Endothelial cell of umbilical vein (primary cell): ENCODE results near the gene DLG1. TPM values are rescaled to one million over a fixed set of nuclear protein-coding genes. Genes with fewer than 3 reads are reported as not detected.

Source experiments
- Bru-seq: library from RNA; stranded (reverse); fragments of 400-500 nt; gene quantifications from one replicate; lab custom pipeline; 2021; lab: Mats Ljungman, UMichigan
- BruChase-seq, 2 experiments: library from RNA; stranded (reverse); fragments of 400-500 nt; gene quantifications; one replicate each; lab custom pipeline; 2021; lab: Mats Ljungman, UMichigan
- BruUV-seq: library from RNA; stranded (reverse); fragments of 400-500 nt; replicated peaks from 2 replicates; lab custom pipeline; 2021; lab: Mats Ljungman, UMichigan
- CTCF ChIA-PET: fragments of 300-600, 350-600 bp; sonication (Branson Sonifier 250); formaldehyde crosslinking; loops from one replicate; lab custom pipeline; 2021; ENCODE audit warnings: antibody characterized with exemption, inconsistent platforms; lab: Charles Lee
- POLR2A ChIA-PET: fragments of 300-600, 350-600 bp; sonication (Branson Sonifier 250); formaldehyde crosslinking; loops from one replicate; lab custom pipeline; 2021; ENCODE audit warnings: antibody characterized with exemption, inconsistent platforms; lab: Charles Lee
- DNase-seq: peaks from one replicate; pipeline ENCODE4 v3.0.0-alpha.2; 2011; ENCODE audit warnings: low read depth, low spot score
- FAIRE-seq: peaks from 2 replicates; lab custom pipeline; 2011; peaks lifted over from hg19 to GRCh38; lab: Jason Lieb, UNC
- H2AFZ ChIP-seq: 2 replicates; pipeline ENCODE4 v1.6.0; 2012; ENCODE audit warnings: low read depth, low read length, control low read depth, inconsistent platforms
- H3K27ac ChIP-seq: 2 replicates; pipeline ENCODE4 v1.5.1; 2011; ENCODE audit warnings: low read depth, mild to moderate bottlenecking, control low read depth, low read length, moderate library complexity; ENCODE audit not compliant: insufficient read depth
- H3K27me3 ChIP-seq, 2 experiments: 2 replicates each; pipeline versions ENCODE4 v1.6.0 to v1.6.1; 2011; ENCODE audit warnings: low read length in 2 of 2, mixed read lengths in 1 of 2; ENCODE audit not compliant: control insufficient read depth in 2 of 2, insufficient read depth in 2 of 2
- H3K36me3 ChIP-seq, 2 experiments: 2 replicates in 1 of 2; 3 replicates in 1 of 2; pipeline ENCODE4 v1.5.1; 2011; ENCODE audit warnings: low read length in 2 of 2, mild to moderate bottlenecking in 1 of 2, moderate library complexity in 1 of 2; ENCODE audit not compliant: control insufficient read depth in 2 of 2, insufficient read depth in 2 of 2; ENCODE audit errors: extremely low read depth in 1 of 2
- H3K4me1 ChIP-seq: 3 replicates; pipeline ENCODE4 v1.5.1; 2011; ENCODE audit warnings: mild to moderate bottlenecking, low read length; ENCODE audit not compliant: control insufficient read depth, insufficient read depth; ENCODE audit errors: extremely low read depth
- H3K4me2 ChIP-seq: 2 replicates; pipeline ENCODE4 v1.6.1; 2011; ENCODE audit warnings: low read length, control low read depth, mixed read lengths; ENCODE audit not compliant: insufficient read depth
- H3K4me3 ChIP-seq, 3 experiments: fragments of 200-600 bp in 1 of 3; sonication (generic), shearing (Covaris generic) in 1 of 3; replicated peaks in 1 of 3; 2 replicates each; pipeline ENCODE4 v1.5.1; 2011 to 2016; ENCODE audit warnings: control low read depth in 3 of 3, low read length in 3 of 3, mild to moderate bottlenecking in 2 of 3, inconsistent platforms in 1 of 3, low read depth in 1 of 3, moderate library complexity in 1 of 3; ENCODE audit not compliant: insufficient read depth in 1 of 3
- H3K79me2 ChIP-seq: 2 replicates; pipeline ENCODE4 v1.6.0; 2012; ENCODE audit warnings: low read length, inconsistent platforms; ENCODE audit not compliant: control insufficient read depth, insufficient read depth
- H3K9ac ChIP-seq: replicated peaks from 2 replicates; pipeline ENCODE3; 2011; ENCODE audit warnings: low read length, control low read depth; ENCODE audit not compliant: insufficient read depth; ENCODE audit errors: extremely low read depth
- H3K9me1 ChIP-seq: replicated peaks from 3 replicates; pipeline ENCODE4 v1.6.0; 2011; ENCODE audit warnings: mild to moderate bottlenecking, low read length; ENCODE audit not compliant: control insufficient read depth, insufficient read depth; ENCODE audit errors: extremely low read depth
- H3K9me3 ChIP-seq: replicated peaks from 2 replicates; pipeline ENCODE4 v1.5.1; 2012; ENCODE audit warnings: low read length, inconsistent platforms; ENCODE audit not compliant: control insufficient read depth, insufficient read depth
- H4K20me1 ChIP-seq: replicated peaks from 2 replicates; pipeline ENCODE3; 2011; ENCODE audit warnings: mild to moderate bottlenecking, low read length; ENCODE audit not compliant: control insufficient read depth, insufficient read depth; ENCODE audit errors: extremely low read depth
- EZH2 ChIP-seq: IDR thresholded peaks from 2 replicates; pipeline ENCODE4 v1.6.1; 2012; ENCODE audit warnings: borderline replicate concordance, low read depth, mild to moderate bottlenecking, moderate library complexity, low read length, inconsistent platforms; ENCODE audit not compliant: severe bottlenecking
- GATA2 ChIP-seq: IDR thresholded peaks from 2 replicates; pipeline ENCODE4 v1.7.0; 2011; ENCODE audit warnings: low read depth, mild to moderate bottlenecking, moderate library complexity, mixed read lengths, low read length; ENCODE audit not compliant: insufficient read length, insufficient read depth
- JUN ChIP-seq: IDR thresholded peaks from 2 replicates; pipeline ENCODE4 v1.6.1; 2011; ENCODE audit warnings: borderline replicate concordance, low read depth; ENCODE audit not compliant: insufficient read length, insufficient read depth
- MYC ChIP-seq: IDR thresholded peaks from one replicate; pipeline ENCODE4 v1.6.1; 2011; ENCODE audit warnings: mild to moderate bottlenecking, low read depth, low read length
- POLR2A ChIP-seq: IDR thresholded peaks from 2 replicates; pipeline ENCODE4 v1.6.1; 2012; ENCODE audit warnings: low read depth, mild to moderate bottlenecking, control low read depth, low read length
- POLR2AphosphoS5 ChIP-seq: IDR thresholded peaks from 2 replicates; pipeline ENCODE4 v1.6.1; 2012; ENCODE audit warnings: low read depth, mild to moderate bottlenecking, control low read depth, low read length, moderate library complexity; ENCODE audit not compliant: insufficient read depth
- dilution Hi-C: fragments of 300-500 bp; cut with MboI; formaldehyde crosslinking; loops from one replicate; pipeline ENCODE4 v1.15.0; 2019; ENCODE audit warnings: low sequenced_read_pairs; ENCODE audit not compliant: extremely low pct_ligation_motif_present
- intact Hi-C: fragments of 100-400 bp; cut with micrococcal nuclease; formaldehyde crosslinking; loops from one replicate; pipeline ENCODE4 v1.10.0; 2022
- long read RNA-seq: library from polyadenylated mRNA; stranded (forward); transcript quantifications from one replicate; pipeline ENCODE4 v2.0.0, GENCODE V29; 2021
- polyA minus RNA-seq, 3 experiments: library from RNA; depleted of rRNA, polyadenylated mRNA; stranded (reverse); fragments of >200 nt; gene quantifications; 1 replicate in 1 of 3; 2 replicates in 2 of 3; pipeline ENCODE4 v1.2.3, GENCODE V29; 2011
- polyA plus RNA-seq, 4 experiments: library from polyadenylated mRNA; depleted of rRNA in 3 of 4; stranded (reverse) in 3 of 4; unstranded in 1 of 4; fragments of >200 nt; gene quantifications; 2 replicates each; pipeline versions ENCODE4 v1.2.1 to v1.2.3, GENCODE V29; 2011 to 2012; ENCODE audit warnings: missing spikeins in 1 of 4
- total RNA-seq: library from RNA; stranded (reverse); gene quantifications from 2 replicates; pipeline ENCODE4 v1.2.3, GENCODE V29; 2021
- TF ChIP-seq, protein P1 (sequence below): IDR thresholded peaks from 2 replicates; pipeline ENCODE4 v1.6.1; 2011; ENCODE audit not compliant: insufficient read depth, insufficient read length

The DLG1 gene
- 66.0 and 80.1 TPM in 2 replicates for total RNA-seq
- polyA plus RNA-seq, result 13.5 and 26.5 TPM in 2 replicates
- 17.1 and 18.7 TPM in 2 replicates for polyA plus RNA-seq (2011; cell fraction: cytosol; rRNA removed)
- 86.1 and 92.7 TPM in 2 replicates for polyA plus RNA-seq (2011; cell fraction: nucleus; rRNA removed)
- 70.5 and 76.4 TPM in 2 replicates for polyA plus RNA-seq (2012)
- polyA minus RNA-seq, result 69.9 and 81.6 TPM in 2 replicates
- 19.9 TPM for polyA minus RNA-seq (2011; cell fraction: cytosol; rRNA and poly(A)+ RNA removed)
- 250 and 372 TPM in 2 replicates for polyA minus RNA-seq (2011; cell fraction: nucleus; rRNA and poly(A)+ RNA removed)
- Bru-seq, nascent RNA, result percentile 95 among the genes with signal in this experiment
- percentile 79 among the genes with signal in this experiment for BruChase-seq, experiment 1, labeled RNA remaining after a 6-hour chase
- percentile 87 among the genes with signal in this experiment for BruChase-seq, experiment 2, labeled RNA remaining after a 2-hour chase
- long read RNA-seq, full-length matches to known transcripts, result 2 of 43 reads
- long read RNA-seq, partial matches to known transcripts, result 7 of 43 reads
- long read RNA-seq, other reads (novel, unspliced or antisense), result 34 of 43 reads

- TSS peak; percentile 9 for BruUV-seq
Measured at GRCh38 chr3:197298341-197298944, at the start of gene DLG1. Gene DLG1 (minus strand): TSS chr3:197298612. CDS start chr3:197297204, 1,408 bp downstream.

More at GRCh38 chr3:197298341-197298944, at the start of gene DLG1:
- H3K9ac ChIP-seq, result peak within 1 kb of the TSS; percentile 87
- intact Hi-C loops, result loop anchor here (1.0 to 5.0 kb wide), 5 partner anchors 11 to 212 kb away; no protein-coding TSS in a partner anchor
- H3K4me2 ChIP-seq, result peak within 1 kb of the TSS; percentile 96
- peak; percentile 94 for DNase-seq
- H3K27ac ChIP-seq, result peak within 1 kb of the TSS; percentile 64
- H3K36me3 ChIP-seq, result peaks cover 0 to 7% of the 10 kb centered on the region in 2 experiments
- H3K4me1 ChIP-seq, result peaks cover 18% of the 10 kb centered on the region
- no peaks in the 10 kb centered on the region for H4K20me1 ChIP-seq
- TF ChIP-seq POLR2A (peak; percentile 30), MYC (no peak), JUN (no peak), EZH2 (no peak), GATA2 (no peak), POLR2AphosphoS5 (no peak)
- TF ChIP-seq, protein P1, sequence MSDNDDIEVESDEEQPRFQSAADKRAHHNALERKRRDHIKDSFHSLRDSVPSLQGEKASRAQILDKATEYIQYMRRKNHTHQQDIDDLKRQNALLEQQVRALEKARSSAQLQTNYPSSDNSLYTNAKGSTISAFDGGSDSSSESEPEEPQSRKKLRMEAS, result no peak
- H3K9me3 ChIP-seq, result no peaks in the 10 kb centered on the region
- no peaks in the 10 kb centered on the region for H3K9me1 ChIP-seq
- peaks cover 40% of the 10 kb centered on the region for H3K79me2 ChIP-seq
- peak within 1 kb of the TSS; percentile 61 to 98 (median 73) for H3K4me3 ChIP-seq
- dilution Hi-C loops, result no loop called here
- POLR2A ChIA-PET, result interaction anchor here (0.7 to 0.9 kb wide), 2 partner anchors 96 to 189 kb away, joined by 3 to 5 read pairs; no protein-coding TSS in a partner anchor
- peak within 1 kb of the TSS; percentile 95 for H2AFZ ChIP-seq
- CTCF ChIA-PET, result interaction anchor here (0.6 to 4.7 kb wide), 6 partner anchors 11 to 203 kb away, joined by 3 to 48 read pairs (median 4); no protein-coding TSS in a partner anchor
- no peaks in the 10 kb centered on the region for H3K27me3 ChIP-seq
- FAIRE-seq, result peak; percentile 56
